DMS153 treated with DMSO at 0.1 percent for 48 hours (cell line): ENCODE data around the gene KIF25.
A peak's percentile ranks its signal among the peaks of the same experiment; 100 is the strongest.

ENCODE experiments used
- DNase-seq: peaks from one replicate; lab custom pipeline; 2025; ENCODE audit not compliant: unreplicated experiment; lab: John Stamatoyannopoulos, UW

KIF25 gene

GRCh38 chr6:168035098-168035660, 37.7 kb downstream of the KIF25 start:
- peak; percentile 23 for DNase-seq

GRCh38 chr6:168035661-168036545, 38.4 kb downstream of the KIF25 start:
- DNase-seq: peak; percentile 50

- DNase-seq: no peak
Measured at GRCh38 chr6:168037242-168037641, 39.8 kb downstream of the KIF25 start.

GRCh38 chr6:168037856-168038255, 40.4 kb downstream of the KIF25 start:
- DNase-seq: no peak

GRCh38 chr6:168038576-168039140, 41.2 kb downstream of the KIF25 start:
- DNase-seq: no peak

- DNase-seq: no peak
Measured at GRCh38 chr6:168039301-168039700, 41.8 kb downstream of the KIF25 start.

GRCh38 chr6:168039849-168040248, 42.4 kb downstream of the KIF25 start:
- DNase-seq: no peak

- no peak for DNase-seq
Measured at GRCh38 chr6:168040856-168041496, 43.5 kb downstream of the KIF25 start.

GRCh38 chr6:168041928-168042327, 44.5 kb downstream of the KIF25 start:
- DNase-seq: no peak

- no peak for DNase-seq
Measured at GRCh38 chr6:168042426-168043192, 45.1 kb downstream of the KIF25 start.

GRCh38 chr6:168043193-168043847, 45.8 kb downstream of the KIF25 start:
- DNase-seq: no peak

GRCh38 chr6:168043848-168044415, 46.5 kb downstream of the KIF25 start:
- no peak for DNase-seq

GRCh38 chr6:168044521-168045130, 47.2 kb downstream of the KIF25 start:
- no peak for DNase-seq

GRCh38 chr6:168045141-168045691, 47.7 kb downstream of the KIF25 start:
- DNase-seq: no peak

- no peak for DNase-seq
Measured at GRCh38 chr6:168045706-168046620, 48.5 kb downstream of the KIF25 start.

- DNase-seq: no peak
Measured at GRCh38 chr6:168046696-168047095, 49.2 kb downstream of the KIF25 start.

GRCh38 chr6:168047841-168048723, 50.6 kb downstream of the KIF25 start:
- no peak for DNase-seq

GRCh38 chr6:168048724-168049025, 51.2 kb downstream of the KIF25 start:
- no peak for DNase-seq
